GM21737 (cell line): ENCODE results near the gene USP5.
"Not testable (repeated sequence)": the region's sequence is repeated elsewhere in the genome, so short reads cannot be mapped to it uniquely, and the experiment has no call there.

ENCODE experiments used
- ATAC-seq: cut with Tn5 transposase; IDR thresholded peaks from one replicate; pipeline ENCODE4 v1.9.1; 2021; ENCODE audit warnings: mild to moderate bottlenecking, moderate library complexity; ENCODE audit not compliant: unreplicated experiment

The USP5 gene

DNA sequence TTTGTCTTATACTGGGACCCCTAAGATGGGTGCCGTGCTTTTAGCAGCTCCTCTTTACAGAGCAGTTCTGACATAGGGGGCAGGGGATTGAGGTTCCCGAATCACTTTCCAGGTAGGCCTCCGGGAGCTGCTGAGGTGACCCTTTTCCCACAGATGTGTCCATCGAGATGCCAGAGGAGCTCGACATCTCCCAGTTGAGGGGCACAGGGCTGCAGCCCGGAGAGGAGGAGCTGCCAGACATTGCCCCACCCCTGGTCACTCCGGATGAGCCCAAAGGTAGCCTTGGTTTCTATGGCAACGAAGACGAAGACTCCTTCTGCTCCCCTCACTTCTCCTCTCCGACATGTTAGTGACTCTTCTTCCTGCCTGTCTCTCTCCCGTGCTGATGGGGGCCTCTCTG is 11.1 kb downstream of the USP5 start:
- ATAC-seq = no peak

DNA sequence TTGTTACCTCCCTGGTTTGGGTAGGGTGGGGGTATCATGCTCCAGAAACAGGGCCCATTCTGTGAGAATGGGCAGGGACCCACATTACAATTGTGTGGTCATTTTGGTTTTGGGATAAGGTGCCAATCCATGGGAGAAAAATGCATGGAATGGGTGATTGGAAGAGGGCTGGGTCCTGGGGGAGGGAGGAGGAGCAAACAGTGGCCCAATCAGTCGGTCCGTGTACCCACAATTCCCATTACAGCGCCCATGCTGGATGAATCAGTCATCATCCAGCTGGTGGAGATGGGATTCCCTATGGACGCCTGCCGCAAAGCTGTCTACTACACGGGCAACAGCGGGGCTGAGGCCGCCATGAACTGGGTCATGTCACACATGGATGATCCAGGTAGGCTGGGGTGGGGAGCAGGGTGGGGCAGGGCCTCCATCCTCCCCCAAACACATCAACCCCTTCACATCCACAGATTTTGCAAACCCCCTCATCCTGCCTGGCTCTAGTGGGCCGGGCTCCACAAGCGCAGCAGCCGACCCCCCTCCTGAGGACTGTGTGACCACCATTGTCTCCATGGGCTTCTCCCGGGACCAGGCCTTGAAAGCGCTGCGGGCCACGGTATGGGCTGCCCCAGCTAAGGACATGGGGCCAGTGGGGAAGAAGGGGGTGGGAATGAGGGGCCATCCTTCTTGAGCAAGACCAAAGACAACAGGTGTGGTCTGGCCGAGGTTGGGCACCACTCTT is 11.8 kb downstream of the USP5 start:
- no peak for ATAC-seq

DNA sequence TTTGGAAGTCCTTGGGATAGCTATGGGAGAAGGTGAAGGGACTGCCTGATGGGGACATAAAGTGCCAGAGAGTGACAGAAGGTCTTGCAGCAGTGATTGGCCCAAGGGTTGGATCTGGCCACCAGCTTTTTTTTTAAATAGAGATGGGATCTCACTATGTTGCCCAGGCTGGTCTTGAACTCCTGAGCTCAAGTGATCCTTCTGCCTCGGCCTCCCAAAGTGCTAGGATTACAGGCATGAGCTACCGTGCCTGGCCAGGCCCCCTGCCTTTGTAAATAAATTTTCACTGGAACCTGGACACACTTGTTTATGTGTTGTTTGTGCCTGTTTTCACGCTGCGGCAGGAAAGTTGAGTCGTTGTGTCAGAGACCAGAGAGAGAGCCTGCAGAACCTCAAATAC is 13.4 kb downstream of the USP5 start:
- not testable (repeated sequence) for ATAC-seq

DNA sequence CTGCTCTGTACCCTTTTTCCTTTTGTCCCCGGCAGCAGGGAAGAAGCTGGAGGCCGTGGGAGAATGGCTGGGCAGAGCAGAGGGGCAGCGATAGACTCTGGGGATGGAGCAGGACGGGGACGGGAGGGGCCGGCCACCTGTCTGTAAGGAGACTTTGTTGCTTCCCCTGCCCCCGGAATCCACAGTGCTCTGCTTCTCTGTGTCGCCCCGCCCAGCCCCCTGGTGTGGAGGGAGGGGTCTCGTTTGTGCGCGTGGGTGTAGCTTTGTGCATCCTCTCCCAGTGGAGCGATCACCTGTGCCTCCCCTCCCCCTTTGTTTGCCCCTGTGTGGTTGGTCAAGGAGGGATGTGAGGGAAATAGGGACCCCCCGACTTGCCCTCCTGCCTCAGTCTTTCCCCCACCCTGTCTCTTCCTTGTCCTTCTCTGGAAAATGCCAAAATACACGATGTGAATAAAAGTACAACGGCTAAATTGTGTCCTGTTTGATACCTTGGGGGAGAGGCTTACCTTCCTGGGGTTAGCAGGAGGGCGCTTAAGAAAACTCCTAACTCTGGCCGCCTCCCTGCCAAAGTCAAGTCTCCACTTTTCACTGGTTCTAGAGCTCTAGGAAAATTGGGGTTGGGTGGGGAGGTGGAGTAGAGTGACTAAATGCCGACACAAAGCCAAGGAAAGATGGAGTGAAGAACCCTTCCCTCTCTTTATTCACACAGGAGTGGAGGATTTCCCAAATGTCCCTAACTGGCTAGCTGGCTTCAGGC is 14.4 kb downstream of the USP5 start:
- ATAC-seq = no peak

DNA sequence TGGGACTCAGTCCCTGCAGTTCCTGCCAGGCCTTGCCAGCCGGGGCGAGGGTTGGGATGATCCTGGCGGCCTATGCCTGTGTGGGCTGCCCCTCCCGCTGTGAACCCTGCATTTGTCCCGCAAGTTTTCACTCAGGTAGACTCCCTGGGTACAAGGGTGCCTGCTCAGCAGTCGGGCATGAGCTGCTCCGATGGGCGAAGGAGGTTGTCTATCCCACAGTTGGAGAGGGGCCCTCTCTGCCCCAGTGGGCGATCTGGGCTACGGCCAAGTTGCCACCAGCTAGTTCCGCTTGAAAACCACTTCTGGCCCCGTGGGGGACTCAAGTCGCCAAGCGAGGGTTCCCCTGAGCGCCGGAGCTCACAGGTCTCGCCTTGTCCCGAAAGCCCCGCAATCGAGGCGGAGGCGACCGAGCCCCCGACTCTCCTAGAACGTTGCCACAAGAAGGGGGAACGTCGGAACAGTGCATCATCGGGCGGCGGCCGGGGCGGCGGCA is 15.0 kb downstream of the USP5 start:
- ATAC-seq = peak; percentile 2

DNA sequence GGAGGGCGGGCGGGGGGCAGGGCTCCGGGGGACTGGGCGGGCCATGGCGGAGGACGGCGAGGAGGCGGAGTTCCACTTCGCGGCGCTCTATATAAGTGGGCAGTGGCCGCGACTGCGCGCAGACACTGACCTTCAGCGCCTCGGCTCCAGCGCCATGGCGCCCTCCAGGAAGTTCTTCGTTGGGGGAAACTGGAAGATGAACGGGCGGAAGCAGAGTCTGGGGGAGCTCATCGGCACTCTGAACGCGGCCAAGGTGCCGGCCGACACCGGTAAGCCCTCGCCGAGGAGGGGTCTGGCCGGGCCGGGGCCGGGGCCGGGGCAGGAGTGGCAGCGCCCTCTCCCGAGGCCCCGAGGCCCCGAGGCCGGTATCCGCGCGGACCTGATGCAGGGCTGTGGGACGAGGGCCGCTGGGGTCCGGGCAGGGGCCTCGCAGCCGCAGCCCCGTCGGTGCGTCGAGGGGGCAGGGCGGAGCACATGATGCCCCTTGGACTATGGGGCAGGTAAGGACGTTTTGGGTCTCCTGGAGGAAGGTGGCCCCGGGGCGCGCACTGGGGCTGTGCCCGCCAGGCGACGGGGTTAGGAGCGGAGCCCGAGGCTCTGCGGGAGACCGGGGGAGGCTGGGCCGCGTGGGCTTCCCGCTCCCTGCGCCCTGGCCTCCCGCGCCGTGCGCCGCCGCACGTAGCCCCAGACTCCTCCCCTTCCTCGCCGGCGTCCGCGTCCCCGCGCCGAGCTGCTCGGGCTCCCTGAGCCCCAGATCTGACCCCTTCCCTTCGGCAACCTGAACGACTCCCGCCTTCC is 15.7 kb downstream of the USP5 start, which contains the start of gene TPI1:
TPI1 (plus strand) TSS at position 119 of the 798 bp plus-strand sequence; CDS start at position 155, 36 bp downstream.
- peak; percentile 42 for ATAC-seq

DNA sequence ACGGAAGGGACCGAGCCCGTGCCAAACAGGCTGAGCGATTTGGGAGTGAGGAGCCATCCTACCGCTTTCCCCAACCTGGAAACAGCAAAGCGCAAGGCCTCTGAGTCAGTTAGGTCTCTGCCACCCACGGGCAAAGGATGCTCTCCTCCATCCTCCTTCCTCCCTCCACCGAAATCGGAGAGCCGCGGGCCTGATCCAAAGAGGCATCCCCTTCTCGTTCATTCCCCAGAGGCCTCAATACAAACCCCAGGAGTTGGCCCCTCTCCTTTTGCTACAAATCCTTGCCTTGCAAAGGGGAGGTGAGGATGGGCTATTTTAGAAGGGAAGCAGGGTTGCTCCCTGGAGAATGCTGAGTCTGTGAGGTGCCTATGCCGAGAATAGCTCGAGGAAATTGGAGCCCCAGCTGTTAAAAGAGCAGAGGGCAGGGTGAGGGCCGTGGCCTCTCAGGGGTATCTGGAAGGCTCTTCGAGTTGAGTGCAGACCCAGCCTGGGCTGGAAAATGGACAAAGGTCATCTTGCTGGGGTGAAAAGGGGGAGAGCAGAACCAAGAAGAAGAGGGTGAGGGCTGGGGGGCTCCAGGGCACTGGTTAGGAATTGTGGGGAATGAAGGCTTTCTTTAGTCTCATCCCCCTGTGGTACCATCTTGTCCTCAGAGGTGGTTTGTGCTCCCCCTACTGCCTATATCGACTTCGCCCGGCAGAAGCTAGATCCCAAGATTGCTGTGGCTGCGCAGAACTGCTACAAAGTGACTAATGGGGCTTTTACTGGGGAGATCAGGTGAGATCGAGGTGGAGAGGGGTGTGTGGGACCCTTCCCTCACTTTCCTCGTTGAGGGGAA is 16.5 kb downstream of the USP5 start:
- no peak for ATAC-seq

DNA sequence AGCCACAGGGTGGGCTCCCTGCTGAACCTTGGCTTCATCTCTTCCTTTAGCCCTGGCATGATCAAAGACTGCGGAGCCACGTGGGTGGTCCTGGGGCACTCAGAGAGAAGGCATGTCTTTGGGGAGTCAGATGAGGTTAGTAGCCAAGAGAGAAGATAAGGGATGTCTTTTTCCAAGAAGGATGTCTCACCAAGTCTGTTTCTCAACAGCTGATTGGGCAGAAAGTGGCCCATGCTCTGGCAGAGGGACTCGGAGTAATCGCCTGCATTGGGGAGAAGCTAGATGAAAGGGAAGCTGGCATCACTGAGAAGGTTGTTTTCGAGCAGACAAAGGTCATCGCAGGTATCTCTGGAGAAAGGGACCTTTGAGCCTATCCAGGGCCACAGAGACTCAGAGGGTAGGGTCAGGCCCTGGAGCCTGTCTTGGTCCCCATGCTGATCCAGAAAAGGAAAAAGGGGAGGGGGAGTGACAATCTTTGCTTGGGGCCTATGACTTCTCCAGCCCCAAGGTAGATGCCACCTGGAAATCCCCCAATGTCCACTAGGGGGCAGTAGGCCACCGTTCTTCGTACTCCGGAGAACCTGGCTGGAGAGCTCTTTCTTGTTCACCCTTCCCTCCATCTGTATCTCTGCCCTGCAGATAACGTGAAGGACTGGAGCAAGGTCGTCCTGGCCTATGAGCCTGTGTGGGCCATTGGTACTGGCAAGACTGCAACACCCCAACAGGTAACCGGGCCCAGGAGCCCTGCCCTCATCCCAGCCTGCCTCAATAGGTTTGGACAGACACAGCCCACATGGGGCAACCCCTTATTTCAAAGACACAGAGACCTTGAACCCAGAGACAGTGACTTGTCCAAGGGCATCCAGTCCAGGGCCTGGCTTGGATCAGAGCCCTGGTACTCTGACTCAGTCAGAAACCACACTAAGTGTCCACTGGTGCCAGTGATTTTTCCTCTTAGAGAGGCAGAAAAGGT is 17.4 kb downstream of the USP5 start:
- no peak for ATAC-seq

DNA sequence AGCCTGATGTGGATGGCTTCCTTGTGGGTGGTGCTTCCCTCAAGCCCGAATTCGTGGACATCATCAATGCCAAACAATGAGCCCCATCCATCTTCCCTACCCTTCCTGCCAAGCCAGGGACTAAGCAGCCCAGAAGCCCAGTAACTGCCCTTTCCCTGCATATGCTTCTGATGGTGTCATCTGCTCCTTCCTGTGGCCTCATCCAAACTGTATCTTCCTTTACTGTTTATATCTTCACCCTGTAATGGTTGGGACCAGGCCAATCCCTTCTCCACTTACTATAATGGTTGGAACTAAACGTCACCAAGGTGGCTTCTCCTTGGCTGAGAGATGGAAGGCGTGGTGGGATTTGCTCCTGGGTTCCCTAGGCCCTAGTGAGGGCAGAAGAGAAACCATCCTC is 18.4 kb downstream of the USP5 start:
- not testable (repeated sequence) for ATAC-seq

DNA sequence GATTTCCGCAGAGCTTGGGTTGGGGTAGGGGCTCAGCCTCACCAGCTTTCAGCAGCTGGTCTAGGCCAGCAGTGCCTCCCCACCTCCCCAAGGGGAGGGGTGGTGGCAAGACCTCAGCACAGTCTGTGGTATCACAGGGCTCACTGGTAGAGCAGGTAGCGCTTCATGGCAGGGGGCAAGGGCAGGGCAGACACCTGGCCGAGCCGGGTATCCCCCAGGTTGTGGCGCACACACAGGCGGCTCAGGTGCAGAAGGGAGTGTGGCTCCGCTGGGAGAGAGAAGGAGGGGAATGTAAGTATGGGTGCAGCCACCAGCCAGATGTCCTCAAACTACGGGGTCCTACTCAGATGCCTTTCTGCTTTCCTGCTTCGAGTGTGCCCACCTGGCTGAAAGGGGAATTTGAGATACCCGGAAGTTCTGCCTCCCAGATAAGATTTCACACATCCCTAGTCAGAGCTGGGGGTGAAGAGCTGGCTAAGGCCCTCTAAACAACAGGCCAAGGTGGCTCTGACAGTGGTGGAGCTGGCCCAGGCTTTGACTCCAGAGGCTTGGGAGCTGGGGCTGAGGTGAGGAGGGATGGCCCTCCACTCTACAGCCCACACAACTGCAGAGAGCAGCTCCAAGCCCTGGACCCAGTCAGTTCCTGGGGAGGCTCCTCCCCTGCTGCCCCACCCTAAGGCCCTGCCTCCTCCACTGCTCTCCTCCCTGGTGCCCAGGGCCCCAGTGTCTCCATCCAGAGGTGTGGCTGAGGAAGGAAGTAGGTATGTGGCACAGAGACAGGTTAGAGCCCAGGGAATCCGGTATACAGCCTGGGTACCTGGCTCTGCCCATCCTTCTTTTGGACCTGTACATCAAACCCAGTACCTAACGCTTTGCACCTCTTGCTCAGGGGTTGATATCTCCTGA is 19.4 kb downstream of the USP5 start:
- ATAC-seq = no peak

DNA sequence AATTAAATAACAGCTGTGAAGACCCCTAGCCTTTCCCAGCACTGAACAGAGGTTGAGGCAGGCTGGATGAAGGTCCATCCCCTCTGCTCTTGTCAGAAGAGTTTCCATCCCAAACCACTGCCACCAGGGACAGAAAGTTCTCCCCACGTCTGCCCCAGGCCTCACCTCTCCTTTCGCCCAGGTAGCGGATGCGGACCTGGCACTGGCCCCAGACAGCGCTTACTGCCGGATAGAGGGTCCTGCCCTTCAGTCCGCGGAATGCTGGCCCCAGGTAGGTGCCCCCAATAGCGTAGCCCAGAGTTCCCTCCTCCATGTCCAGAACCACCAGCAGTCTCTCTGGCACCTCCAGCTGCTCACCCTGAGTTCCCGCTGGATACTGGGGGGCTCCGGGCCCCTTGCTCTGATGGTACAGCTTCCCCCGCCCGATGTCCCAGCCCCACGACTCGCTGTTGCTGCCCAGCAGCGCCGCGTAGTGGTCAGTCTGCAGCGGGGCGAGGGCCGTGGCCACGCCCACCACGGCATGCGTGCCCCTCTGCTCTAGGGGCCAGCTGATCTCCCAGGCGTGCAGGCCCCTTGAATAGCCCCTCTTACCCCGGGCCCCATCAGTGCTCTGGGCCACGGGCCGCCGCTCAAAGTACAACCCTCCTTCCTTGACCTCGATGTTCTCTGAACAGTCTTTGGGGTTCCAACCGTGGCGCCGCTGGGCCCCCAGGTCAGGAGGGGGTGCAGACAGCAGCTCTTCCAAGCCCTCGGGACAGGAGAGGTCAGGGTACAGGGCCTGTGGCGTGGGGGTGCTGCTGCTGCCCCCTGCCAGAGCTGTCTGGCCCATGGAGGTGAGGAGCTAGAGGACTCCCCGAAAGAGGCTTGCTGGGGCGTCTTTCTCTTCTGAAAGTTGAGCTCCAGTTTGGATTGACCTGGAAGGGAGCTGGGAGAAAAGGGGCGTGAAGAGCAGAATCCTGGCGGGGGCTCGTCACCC is 20.4 kb downstream of the USP5 start:
- peak; percentile 33 for ATAC-seq

DNA sequence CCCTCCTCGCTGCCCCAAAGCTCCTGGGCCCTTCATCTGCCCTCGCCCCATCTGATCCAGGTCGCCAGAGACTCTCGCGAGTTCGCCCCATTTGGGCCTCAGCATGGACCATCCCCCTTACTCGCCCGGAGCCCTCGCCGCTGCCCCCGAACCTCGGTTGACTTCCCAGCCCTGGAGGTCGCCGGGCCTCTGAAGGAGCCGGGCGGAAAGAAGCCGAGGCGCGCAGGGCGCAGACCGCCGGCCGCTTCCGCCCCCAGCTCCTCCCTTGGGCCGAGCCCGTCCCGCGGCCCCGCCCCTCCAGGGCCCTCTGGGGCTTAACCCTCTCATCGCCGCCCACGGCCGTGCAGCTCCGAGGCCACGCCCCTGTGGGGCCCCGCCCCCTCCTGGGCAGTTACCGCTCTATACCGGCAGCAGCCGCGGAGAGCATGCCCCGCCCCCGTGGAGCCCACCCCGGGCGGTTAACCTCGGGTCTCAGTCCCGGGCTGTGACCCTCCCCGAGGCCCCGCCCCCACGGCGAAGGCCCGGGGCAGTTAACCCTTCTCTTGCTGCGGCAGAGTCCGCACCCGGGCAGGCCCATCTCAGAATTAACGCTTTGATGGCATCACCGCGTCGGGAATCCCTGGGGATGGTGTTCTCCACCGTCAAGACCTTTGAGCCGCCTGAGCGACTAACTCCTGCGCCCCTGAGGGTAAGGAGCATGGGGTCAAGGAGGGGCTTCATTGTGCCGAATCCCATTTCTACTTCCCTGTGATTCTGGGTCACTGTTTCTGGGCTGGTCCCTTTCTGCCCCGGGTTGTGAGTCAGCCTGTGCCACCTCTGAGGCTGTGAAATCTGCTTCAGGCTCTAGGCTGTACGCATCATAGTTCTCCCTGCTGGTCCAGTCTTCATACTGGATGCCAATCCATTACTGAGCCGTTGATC is 21.4 kb downstream of the USP5 start, which contains the start of gene SPSB2:
SPSB2 (minus strand) TSS at position 210 of the 921 bp plus-strand sequence. CDS start 402 bp downstream, outside the sequence.
- peak; percentile 62 for ATAC-seq

DNA sequence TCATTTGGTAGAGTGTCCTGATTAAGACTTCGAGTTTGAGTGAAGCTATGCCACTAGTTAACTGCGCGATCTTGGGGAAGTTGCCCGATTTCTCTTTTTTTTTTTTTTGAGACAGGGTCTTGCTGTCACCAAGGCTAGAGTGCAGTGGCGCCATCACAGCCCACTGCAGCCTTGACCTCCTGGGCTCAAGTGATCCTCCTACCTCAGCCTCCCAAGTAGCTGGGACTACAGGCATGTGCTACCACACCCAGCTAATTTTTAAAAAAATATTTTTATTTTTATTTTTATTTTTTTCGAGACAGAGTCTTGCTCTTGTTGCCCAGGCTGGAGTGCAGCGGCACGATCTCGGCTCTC is 22.0 kb downstream of the USP5 start:
- ATAC-seq = not testable (repeated sequence)

DNA sequence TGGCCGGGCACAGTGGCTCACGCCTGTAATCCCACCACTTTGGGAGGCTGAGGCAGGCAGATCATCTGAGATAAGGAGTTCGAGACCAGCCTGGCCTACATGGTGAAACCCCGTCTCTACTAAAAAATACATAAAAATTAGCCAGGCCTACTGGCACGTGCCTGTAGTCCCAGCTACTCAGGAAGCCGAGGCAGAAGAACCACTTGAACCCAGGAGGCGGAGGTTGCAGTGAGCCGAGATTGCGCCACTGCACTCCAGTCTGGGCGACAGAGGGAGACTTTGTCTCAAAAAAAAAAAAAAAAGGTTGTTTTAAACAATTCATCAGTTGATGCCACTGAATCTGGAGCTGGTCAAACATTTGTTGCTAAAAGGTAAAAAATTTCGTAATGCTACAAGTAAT is 27.9 kb downstream of the USP5 start:
- ATAC-seq = not testable (repeated sequence)

DNA sequence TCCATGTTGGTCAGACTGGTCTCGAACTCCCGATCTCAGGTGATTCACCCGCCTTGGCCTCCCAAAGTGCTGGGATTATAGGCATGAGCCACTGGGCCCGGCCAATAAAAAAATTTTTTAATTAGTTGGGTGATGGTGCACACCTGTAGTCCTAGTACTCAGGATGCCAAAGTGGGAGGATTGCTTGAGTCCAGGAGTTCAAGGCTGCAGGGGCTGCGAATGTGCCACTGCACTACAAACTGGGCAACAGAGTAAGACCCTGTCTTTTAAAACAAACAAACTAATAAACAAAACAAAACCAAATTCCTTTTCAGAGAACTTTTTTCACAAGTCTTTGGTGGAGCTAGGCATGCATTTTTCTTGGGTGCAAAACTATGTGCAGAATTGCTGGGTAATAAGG is 31.3 kb downstream of the USP5 start:
- ATAC-seq = no peak

DNA sequence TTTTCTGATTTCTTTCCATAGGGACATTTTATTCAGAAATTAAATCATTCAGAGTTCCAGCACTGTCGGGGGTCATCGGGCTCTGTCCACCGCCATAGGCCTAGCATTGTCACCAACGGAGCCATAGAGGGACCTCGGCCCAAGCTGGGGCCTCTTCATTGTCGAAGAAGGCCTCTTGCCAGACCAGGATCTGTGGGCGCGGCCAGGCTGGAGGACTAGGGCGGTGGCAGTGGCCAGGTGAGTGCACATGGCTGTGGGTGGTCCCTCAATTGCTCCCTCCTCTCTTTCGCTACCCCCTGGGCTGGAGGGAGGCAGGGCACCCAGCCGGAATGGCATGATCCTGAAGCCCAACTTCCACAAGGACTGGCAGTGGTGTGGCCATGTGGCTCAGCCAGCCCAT is 31.7 kb downstream of the USP5 start:
- no peak for ATAC-seq
